Cerebellar nuclear complex (tissue), 1 donor: ENCODE measurements around the gene ZBTB34.

Experiments
- DNase-seq, 2 experiments: peaks; one replicate each; lab custom pipeline; 2025; lab: John Stamatoyannopoulos, UW

ZBTB34 gene

DNA sequence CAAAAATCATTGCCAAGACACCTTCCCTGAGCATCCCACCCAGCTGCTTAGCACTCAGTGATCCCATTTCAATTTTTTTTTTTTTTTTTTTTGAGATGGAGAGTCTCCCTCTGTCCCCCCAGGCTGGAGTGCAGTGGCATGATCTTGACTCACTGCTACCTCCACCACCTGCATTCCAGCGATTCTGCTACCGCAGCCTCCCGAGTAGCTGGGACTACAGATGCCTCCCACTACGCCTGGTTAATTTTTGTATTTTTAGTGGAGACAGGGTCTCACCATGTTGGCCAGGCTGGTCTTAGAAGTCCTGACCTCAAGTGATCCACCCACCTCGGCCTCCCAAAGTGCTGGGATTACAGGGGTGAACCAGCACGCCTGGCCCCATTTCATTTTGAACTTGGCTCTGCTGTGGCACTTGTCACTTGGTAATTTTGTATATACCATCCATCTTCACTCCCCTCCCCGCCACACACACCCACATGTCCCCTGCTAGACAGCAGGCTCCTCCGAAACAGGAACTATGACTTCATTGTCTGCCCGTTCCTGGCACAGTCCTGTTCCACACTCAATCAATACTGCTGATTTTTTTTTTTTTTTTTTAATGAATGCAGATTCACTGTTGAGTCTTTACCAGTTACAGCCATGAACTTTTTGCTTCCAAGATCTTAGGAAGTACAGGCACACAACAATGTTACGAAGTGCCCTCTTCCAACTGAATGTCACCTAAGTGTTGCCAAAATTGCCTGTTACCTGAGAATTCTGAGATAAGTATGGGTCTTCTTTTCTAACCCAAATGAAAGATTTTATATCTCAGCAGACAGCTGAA is 17.3 kb upstream of the ZBTB34 start:
- no peak for DNase-seq

DNA sequence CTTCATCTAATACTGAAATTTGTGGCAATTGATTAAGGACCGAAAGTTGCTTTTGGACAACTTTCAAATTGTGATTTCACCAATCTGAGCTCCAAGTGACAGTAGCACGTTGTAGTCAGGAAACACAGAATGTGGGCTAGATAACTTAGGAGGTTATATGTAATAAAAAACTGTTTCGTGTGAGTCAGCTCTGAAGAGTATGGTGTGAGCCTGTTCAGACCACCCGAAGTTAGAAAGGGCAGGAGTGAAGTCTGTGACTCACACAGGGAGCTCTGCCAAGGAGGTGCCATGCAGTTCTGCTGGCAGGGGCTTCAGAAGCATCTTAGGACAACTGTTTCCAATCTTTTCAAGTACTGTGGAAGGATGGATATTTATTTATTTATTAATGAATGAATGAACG is 16.4 kb upstream of the ZBTB34 start:
- DNase-seq = no peak

DNA sequence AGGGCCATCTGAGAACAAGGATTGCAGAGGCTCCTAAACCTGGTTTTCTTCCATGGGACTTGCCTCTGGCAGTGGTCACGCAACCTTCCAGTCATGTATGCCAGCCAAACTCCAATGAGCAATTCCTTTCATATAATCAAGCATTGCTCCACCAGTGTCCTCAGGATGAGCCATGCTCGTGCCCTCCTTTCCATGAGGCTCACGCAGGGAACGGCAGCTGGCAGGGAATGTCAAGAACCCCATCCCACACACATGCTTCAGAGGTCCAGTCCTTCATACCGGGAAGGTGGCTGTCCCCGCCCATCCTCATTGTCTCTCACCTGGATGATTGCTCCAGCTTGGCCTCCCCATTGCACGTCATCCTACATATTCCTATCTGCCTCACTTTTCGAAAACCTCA is 13.4 kb upstream of the ZBTB34 start:
- DNase-seq = no peak

DNA sequence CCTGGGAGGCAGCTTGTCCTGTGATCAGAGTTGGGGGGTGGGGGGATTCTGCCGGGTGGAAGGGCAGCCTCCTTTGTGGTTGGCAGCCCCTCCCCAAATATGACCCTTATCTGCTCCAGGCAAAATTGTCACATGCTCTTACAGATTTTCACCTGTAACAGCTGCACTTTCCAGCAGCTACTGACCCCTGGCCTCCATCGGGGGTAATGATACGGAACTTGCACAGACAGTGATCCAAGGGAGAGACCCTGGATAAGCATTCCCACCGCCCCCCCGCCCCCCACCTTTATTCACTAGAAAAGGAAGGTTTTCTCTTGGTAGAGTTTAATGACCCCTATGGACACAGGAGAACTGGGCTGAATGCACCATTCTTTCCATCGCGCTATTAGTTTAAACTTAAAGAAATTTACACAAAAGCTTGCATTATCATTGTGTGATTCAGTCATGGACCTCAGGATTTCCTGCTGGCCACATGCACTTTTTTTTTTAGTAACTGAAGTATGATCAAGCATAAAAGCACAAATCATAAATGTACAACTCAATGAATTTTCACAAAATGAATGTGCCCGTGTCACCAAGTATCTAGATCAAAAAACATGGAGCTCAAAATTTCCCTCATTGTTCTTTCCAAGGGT is 10.7 kb upstream of the ZBTB34 start:
- no peak for DNase-seq

DNA sequence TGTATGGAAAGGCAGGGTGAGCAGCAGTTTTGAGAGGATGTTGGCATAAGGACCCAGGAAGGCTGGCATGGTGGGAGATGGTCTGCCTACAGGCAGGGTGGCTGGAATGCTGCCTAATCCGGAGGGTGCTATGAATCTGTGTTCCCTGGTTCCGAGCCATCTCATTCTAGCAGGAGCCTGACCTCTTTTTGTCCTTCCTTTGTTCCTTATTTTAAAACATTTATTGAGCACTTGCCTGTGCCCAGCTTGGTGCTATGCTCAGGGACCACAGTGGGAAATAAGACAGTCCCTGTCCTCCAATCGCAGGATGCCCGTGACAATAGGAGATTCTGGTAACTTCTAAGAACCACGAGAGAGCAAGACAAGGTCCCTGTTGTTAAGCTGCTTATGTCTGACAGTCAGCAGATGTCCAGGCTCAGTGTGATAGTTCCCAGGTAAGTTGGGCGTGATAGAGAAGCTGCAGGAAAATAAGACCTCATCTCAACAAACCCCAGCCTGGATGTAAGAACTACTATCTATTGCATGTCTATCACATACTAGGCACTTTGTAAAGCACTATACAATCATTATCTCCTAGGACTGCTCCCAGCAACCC is 9.1 kb upstream of the ZBTB34 start:
- DNase-seq = no peak

DNA sequence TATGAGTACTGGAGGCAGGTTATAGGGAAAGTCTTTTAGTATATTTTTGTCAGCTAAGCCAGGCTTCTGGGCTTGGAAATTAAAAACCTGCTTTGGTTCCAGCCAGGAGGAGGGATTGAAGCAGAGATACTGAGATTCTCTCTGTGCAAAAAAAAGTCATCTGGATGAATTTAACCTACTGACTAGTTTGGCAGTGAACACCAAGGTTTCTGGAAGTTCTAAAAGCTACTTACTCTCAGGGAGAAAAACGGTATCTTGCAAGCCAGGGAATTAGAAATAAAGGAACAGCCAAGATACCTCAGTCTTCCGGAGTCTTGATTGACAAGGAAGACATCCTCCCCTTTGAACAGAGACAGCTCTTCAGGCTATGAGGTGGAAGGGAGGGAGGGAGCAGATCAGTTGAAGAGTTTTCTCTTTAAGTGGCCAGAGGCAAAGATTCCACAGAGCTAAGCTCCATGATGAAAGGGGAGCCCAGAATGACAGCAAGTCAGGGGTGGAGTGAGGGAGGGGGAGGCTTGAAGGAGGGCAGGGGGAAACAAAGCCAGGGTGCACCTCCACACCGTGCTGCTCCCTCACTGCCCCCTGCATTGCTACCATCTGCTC is 8.3 kb upstream of the ZBTB34 start:
- no peak for DNase-seq

DNA sequence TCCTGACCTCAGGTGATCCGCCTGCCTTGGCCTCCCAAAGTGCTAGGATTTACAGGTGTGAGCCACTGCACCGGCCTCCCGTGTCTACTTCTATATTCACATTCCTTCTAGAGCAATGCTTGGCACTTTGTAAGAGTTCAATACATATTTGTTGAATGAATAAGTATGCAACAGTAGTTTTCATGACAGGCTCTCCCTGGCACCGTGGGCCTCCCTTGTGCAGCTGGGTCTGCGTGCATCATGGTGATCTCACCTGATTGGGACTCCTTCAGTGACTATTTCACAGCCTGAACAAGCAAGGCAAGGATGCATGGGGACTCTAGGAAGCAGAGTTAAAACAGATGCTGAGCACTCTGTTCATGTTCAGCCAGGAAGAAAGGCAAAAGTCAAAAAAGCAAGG is 6.8 kb upstream of the ZBTB34 start:
- DNase-seq = no peak

DNA sequence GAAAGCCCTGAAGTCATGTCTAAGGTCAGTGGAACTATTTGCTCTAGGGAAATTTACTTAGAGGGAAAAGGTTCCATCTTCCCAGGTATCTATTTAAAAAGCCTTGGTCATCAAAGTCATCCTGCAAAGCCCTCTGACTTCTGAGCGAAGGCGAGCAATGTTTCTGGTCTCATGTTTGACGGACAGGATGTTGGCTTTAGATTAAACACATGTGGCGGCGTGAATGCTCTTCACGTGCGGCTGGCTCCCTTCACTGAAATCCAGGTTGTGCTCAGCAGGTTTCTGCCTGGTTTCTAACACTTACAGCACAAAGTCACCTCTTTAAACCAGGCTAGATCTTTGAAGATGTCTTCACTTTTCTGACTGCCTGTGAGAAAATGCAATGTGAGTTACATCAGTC is 5.7 kb upstream of the ZBTB34 start:
- no peak for DNase-seq

DNA sequence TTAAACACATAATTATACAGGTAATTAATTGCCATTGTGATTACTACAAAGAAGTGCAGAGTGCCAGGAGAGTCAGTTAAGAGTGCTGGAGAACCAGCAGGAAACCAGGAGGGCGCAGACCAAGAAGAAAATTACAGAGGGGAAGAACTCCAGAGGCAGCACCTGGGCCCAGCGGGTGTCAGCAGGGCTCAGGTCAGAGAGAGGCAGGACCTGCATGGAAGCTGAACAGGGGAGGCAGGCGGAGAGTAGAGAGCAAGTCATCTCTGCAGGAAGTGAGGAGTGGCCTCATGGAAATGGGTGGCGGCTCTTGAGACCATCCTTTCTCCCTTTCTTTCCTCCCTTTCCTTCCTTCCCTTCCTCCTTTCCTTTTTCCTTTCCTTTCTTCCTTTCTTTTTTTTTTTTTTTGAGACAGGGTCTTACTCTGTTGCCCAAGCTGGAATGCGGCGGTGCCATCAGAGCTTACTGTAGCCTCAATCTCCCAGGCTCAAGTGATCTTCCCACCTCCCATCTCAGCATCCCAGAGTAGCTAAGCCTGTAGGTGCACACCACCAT is 4.0 kb upstream of the ZBTB34 start:
- no peak for DNase-seq

DNA sequence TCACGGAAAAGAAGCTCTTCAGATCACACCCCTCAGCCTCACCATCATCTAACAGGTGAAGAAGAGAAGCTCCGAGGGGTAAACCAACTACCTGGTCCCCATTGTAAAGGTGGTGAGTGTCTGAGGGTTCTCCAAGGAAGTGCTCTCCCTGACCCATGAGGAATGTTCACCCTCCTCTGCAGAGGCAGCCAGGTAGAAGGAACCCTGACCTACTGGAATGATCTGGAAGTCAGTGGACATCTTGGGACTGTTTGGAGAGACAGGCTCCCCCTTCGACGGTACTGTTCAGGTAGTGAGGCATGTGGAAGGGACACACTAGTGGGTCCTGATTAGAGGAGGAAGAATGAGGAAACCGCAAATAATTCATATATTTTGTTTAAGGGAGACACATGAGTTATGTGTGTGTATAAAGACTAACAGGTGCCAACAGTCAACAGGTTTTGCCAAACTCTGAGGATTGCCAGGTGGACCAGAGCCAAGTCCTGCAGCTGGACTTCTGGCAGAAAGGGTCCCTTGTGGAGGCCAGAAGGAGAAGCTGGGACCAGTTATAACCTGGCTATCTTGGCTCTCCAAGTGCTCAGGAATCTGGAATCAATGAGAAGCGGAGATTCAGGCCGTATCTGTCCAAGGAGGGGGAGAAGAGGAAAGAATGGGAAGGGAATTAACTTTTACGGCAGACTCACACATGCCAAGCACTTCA is 3.0 kb upstream of the ZBTB34 start:
- DNase-seq = no peak

DNA sequence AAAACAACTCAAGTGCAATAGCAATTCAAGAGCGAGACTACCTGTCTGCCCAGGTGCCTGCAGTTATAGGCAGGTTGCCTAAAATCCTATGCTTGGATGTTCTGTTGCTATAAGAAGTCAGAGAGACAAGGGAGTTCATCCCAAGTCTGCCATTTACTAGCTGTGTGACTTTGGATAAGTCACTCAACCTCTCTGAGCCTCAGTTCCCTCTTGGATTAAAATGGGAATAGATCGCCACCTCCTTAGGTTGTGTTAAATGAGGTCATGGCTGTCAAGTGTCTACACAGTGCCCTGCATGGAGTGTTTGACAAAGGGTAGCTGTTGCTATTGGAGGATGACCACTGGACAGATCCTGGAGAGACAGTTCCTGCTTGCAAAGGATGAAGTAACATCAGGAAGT is 1.3 kb upstream of the ZBTB34 start:
- no peak for DNase-seq

DNA sequence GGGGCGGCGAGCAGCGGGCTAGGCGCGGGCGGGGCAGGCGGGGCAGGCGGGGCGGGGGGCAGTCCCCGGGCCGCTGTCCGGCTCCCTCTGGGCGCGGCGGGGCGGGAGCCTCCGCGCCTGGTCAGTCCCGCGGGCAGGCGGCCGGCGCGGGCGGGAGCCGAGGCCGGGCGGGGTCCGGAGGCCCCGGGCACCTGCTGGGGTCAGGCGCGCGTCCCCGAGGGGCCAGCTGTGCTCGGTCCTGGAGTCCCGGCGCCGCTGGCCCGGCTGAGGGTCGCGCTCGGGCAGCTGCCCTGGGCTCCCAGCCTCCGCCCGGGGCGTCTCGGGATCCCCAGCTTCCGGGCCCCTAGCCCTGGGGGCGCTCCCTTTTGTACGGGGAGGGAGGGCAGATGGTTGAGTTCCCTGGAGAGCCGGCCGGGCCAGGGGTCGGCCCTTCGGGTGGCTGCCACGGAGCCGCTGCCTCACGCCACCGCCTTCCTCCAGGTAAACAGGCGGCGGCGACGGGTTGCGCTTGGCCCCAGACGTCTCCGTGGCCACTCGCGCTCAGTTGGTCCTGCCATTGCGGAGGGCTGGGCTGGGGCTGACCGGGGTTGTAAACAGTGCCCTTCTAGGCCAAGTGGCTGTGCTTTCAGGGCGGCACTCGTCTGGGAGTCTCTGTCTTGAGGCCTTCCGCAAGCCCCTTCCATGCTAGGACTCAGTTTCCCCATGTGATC is 473 bp downstream of the ZBTB34 start:
- DNase-seq = no peak

DNA sequence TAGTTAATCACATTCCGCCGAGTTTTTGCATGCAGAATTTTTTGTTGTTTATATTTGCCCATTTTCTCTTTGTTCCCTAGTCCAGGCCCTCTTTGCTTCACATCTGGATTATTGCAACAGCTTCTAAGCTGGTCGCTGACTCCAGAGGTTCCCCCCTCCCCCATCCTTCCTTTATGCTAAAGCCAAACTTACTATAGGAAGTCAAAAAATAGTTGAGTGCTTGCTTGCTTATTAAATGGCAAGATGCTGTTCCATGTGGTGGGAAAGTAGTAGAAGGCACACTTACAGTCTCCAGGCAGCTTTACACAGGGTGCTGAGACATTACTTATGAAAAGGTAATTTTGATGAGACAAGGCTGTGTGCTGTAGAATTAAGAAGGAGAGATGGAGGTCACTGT is 1.3 kb downstream of the ZBTB34 start:
- DNase-seq = no peak

DNA sequence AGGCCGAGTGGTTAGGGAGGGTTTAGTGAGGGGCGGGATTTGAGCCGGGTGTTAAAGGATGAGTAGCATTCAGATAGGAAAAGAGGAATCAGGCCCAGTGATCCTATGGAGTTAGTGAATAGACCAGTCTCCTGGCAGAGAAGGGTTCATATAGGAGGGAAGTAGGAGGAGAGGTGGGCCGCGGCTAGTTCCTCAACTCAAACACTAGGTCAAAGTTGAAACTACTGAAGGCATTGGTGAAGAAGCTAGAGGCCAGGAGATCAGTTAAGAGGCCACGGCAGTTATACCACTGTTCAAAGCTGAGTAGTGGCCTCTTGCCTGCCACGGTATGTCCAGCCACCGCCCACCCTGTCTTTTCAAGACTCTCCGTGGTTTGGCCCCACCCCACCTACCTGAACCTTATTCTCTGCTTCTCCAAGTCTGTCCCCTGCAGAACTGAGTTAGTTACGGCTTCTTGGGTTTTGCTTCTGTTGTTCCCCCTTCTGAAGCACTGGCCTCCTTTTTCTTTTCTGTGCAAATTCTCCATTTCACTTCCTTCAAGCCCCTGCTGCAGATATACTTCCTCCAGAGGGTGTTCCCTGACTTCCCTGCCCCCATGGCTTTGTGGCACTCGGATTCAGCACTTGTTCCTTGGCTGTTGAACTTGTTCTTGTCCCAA is 1.8 kb downstream of the ZBTB34 start:
- no peak for DNase-seq

DNA sequence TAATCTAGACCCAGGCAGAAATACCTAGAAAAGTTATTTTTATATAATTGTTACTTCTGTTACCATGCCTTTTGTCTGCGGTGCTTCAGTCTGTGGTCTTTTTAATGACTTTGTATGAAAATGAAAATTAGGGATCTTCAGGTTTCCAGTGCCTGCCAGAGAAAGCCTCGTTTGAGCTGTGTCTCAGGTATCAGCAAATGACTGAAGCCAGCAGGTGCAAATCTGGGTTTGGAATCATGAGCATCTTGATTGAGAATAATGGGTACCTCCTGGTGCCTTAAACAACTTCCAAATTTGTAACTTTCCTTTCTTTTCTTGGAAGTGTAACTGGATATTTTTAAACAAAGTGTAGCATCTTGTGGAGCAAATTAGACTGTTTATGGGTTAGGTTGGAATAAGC is 4.3 kb downstream of the ZBTB34 start:
- no peak for DNase-seq

DNA sequence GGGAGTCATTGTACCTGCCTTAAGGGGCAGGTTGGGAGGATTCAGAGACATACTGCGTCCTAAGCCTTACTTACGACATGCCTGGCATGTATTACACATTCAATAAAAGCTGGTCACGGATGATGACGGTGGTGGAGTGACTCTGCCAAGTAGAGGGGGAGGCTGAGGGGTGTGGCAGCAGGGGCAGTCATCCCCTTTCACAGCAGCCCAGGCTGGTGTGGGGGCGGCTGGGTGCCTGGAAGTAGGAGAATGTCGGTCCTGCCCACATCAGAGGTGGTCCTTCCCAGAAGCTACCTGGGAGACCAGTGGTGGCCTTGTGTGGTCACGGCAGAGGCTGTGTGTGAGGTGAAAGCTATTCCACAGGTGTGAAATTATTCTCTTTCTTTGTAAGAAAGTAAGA is 8.9 kb downstream of the ZBTB34 start:
- DNase-seq = no peak

DNA sequence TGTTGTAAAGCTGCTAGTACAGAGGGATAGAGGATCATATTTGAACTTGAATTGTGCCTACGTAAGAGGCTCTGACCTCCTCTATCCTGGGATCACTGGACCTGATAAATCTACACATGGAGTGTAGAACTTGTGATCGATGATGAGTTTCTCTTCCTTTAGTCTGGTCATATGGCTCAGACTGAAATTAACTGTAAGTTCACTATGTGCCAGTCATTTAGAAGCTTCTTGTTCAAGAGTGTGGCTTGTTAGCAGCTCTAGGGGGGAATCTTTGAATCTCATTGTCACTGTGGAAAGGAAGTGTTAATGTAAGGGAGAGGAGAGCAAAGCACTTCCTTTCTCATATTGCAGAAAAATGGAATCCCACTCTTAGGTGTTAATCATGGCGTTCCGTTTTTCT is 12.1 kb downstream of the ZBTB34 start:
- DNase-seq = no peak

DNA sequence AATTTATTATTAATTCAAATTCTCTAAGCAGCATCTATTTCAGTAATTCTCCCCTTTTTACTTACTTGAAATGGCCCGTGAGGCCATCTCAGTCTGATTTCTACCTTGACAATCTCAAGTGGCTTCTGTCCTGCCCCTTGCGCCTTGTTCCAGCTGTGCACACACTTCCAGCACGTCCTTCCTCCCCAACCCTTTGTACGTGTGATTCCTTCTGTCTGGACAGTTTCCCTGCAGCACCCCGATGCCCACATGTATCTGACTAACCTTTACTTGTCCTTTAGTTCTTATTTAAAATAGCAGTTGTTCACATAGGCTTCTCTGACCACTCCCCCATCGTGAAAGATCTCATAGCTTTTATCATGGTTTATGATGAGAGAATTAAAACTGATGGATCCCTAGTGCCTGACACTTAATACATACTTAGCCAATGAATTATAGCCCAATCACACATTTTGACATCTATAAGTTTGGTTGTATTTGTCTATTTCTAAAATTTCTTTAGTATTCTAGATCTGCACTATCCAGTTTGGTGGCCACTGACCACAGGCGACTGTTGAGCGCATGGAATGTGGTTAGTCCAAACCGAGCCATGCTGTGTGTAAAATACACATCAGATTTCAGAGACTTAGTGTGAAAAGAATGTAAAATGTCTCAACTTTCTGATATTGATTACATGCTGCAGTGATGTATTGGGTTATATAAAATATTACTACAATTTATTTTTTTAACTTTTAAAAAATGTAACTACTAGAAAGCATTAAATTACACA is 14.3 kb downstream of the ZBTB34 start:
- no peak for DNase-seq

DNA sequence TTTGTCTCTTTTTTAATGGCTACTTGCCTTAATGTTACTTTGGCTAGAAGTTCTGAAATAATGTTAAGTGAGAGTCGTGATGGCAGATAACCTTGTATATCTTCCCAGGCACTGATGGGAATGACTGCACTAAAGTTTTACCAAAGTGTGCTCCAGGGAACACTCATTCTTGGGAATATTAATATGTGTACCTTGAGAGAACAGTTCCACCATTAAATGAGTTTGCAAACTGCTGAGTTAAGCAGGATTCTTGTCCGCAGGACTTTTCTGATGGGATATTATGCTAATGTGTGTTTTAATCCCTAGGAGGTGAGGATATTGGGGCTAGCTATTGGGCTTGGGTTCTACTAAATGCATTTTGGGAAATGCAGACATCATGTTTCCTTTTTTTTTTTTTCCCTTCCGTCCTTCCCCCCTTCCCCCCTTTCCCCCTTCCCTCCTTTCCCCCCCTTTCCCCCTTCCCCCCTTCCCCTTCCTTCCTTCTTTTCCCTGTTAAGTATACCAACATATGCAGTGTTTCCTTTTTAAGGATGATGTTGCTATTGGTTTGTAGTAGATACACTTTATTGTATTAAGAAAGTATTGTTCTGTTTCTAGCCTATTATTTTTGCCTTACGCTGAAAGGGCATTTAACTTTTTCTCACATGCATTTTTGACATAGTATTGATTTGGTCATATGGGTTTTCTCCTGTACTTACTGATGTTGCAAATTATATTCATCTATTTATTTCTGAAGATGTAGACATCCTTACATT is 15.5 kb downstream of the ZBTB34 start:
- no peak for DNase-seq
